CD4-positive, alpha-beta T cell treated with Interleukin-1 beta for 1 hour (primary cell): ENCODE measurements around the gene RAB12.
A peak's percentile ranks its signal among the peaks of the same experiment; 100 is the strongest.
"Not testable (repeated sequence)": the region's sequence is repeated elsewhere in the genome, so short reads cannot be mapped to it uniquely, and the experiment has no call there.

ENCODE experiments used
- DNase-seq, 2 donors: peaks; one replicate each; pipeline ENCODE4 v3.0.0-alpha.2; 2020 to 2022

Gene RAB12

GRCh38 chr18:8651478-8652261, 42.4 kb downstream of the RAB12 start:
- DNase-seq: not testable (repeated sequence)

DNA sequence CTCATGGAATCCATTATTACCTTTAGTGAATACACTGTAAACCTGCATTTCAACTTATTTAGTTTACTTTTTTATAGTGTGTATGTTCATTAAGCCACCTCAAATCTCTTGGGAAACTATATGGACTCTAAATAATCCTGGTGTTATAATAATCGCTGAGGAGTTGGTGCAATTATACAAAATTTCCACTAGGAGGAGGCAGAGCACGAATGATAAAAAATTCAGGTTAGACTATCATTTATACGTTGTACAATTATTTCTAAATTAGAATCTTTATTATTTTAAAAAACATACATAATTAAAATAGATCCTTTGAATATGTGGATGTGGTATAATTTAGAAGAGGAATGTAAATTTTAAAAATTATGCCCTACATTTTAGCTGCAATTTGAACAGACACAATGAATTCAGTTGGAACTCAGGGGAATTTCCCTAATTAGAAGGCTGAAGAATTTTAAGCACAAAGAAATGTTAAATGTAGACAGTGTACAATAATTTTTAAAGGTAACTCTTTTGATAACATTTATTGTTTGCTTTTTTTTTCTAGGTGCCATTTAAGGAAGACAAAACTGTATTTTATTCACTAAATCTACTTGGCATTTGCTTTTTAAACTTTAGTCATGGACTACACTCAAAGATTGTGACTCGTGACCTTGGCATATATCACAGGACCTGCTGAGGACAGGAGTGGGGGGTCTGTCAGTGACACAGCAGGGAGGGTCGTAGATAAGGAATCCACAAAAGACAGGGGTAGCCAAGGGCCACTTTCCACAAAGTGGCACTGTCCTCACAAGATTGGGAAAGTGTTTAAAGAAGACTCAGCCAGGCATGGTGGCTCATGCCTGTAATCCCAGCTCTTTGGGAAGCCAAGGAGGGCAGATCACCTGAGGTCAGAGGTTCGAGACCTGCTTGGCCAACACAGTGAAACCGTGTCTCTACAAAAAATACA, 45.5 kb downstream of the RAB12 start:
- DNase-seq: peak in 1 of 2 donors; percentile 21

DNA sequence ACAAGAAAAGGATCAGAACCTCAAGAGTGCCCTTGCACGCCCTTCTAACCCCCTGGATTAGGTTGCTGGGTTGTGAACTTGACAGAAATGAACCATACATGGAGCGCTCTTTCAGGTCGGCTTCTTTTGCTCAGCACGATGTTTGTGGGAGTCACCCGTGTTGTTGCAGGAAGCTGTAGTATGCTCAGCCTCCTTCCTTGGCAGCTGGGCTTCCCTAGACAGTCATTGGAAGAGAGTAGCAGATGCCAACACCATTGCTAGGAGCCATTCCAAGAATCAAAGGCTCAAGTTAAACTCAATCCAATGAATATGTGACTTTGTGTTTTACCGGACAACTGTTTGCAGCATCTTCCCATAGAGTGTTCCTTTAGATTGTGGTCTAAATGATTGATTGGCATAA, 47.0 kb downstream of the RAB12 start:
- DNase-seq: no peak

- DNase-seq: no peak
Observed at GRCh38 chr18:8657050-8657820, 48.0 kb downstream of the RAB12 start.

DNA sequence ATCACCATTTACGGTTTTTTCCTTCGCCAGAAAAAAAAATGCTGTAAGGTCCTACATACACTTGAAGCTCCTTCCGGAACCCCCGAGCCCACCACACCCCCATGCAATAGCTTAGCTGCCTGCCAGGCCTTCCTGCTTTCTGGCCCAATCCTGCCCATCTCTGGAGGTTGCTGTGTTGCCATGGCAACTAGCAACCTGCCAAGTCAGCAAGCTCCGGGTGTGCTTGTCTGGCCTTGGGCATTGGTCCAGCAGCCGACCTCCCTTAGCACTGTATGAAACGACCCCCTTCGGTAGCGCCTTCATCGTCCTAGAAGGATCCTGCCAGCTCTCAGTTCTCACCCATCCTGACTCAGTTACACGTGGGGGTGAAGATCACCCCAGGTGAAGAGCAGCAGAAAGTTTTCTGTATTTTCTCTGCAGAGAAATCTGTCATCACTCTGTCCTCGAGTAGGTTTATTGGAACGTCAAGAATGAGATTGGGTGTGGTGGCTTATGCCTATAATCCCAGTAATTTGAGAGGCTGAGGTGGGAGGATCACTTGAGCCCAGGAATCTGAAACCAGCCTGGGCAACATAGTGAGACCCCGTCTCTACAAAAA, 48.7 kb downstream of the RAB12 start:
- no peak for DNase-seq

- DNase-seq: no peak
Observed at GRCh38 chr18:8658858-8659485, 49.7 kb downstream of the RAB12 start.

DNA sequence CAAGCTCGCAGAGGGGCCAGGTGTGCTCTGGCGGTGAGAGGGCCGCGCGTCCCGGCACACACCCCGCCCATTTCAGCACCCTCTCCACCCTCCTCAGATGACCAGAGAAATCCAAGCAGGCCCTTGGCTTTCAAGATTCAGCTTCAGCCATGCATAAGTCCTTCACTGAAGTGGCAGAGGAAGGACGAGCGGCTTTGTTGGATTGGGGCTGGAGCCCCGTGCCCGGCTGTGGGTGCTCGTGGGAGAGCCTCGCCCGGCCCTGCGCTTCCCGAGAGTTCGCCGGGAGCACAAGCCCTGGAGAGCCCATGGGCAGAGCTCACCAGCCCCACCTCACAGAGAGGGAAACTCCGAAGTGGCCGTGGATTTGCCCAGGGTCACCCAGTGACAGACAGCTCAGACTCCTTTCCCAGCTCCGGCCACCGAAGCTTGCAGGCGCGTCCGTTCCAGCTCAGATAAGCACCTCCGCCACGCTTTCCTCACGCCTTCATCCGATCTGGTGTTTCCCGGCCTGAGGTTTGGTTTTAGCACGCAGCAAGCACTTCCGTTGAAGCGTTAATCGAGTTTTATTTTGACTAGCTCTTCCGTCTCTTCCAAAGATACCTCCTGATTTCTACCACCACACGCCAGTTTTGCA, 50.5 kb downstream of the RAB12 start:
- DNase-seq: no peak

DNA sequence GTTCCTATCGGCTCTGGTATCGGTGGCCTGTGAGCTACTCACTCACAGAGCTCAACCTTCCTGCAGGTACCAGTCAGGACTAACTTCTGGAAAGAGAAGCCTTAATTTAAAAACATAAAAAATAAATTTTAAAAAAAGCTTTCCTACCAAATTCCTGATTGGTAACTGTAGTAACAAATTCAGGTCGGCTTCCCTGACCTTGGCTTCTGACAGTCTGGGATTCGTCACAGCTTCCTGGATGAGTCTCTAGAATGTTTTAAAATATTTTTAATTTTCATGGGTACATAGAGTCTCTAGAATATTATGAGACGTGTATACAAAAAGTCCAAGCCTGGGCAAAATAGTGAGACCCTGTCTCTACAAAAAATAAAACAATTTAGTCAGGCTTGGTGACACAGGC, 51.1 kb downstream of the RAB12 start:
- DNase-seq: no peak

GRCh38 chr18:8661754-8662559, 52.7 kb downstream of the RAB12 start:
- no peak for DNase-seq

GRCh38 chr18:8662560-8663255, 53.5 kb downstream of the RAB12 start:
- DNase-seq: no peak

- DNase-seq: no peak
Observed at GRCh38 chr18:8667846-8668245, 58.6 kb downstream of the RAB12 start.

GRCh38 chr18:8668381-8668780, 59.1 kb downstream of the RAB12 start:
- no peak for DNase-seq

DNA sequence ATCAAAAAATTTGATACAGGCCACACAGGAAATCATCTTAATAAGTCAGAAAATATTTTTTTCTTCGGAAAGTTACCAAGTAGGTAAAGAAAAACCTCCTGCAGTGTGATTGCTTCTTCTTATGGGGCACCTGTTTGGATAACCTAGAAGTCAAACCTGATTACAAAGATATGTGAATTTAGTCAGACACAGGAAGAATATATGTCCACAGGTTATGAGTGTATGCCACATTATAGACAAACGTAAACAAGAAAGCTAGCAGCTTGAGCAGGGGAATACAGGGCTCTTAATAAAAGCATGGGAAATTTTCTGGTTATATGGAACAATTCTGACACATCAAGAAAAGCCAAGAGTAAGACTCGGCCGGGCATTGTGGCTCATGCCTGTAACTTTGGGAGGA, 60.3 kb downstream of the RAB12 start:
- DNase-seq: no peak

GRCh38 chr18:8673256-8674209, 64.3 kb downstream of the RAB12 start:
- no peak for DNase-seq

GRCh38 chr18:8675057-8675456, 65.8 kb downstream of the RAB12 start:
- no peak for DNase-seq

GRCh38 chr18:8681196-8681595, 72.0 kb downstream of the RAB12 start:
- no peak for DNase-seq

GRCh38 chr18:8684577-8684976, 75.3 kb downstream of the RAB12 start:
- DNase-seq: no peak

GRCh38 chr18:8685141-8685913, 76.1 kb downstream of the RAB12 start:
- DNase-seq: no peak
